GM19043 (cell line): ENCODE results near the gene CDK11B.
A peak's percentile ranks its signal among the peaks of the same experiment; 100 is the strongest.
"Not testable (repeated sequence)": the region's sequence is repeated elsewhere in the genome, so short reads cannot be mapped to it uniquely, and the experiment has no call there.

Experiments used
- ATAC-seq: cut with Tn5 transposase; IDR thresholded peaks from one replicate; pipeline ENCODE4 v1.9.1; 2021; ENCODE audit warnings: low read depth; ENCODE audit not compliant: unreplicated experiment

CDK11B gene

DNA sequence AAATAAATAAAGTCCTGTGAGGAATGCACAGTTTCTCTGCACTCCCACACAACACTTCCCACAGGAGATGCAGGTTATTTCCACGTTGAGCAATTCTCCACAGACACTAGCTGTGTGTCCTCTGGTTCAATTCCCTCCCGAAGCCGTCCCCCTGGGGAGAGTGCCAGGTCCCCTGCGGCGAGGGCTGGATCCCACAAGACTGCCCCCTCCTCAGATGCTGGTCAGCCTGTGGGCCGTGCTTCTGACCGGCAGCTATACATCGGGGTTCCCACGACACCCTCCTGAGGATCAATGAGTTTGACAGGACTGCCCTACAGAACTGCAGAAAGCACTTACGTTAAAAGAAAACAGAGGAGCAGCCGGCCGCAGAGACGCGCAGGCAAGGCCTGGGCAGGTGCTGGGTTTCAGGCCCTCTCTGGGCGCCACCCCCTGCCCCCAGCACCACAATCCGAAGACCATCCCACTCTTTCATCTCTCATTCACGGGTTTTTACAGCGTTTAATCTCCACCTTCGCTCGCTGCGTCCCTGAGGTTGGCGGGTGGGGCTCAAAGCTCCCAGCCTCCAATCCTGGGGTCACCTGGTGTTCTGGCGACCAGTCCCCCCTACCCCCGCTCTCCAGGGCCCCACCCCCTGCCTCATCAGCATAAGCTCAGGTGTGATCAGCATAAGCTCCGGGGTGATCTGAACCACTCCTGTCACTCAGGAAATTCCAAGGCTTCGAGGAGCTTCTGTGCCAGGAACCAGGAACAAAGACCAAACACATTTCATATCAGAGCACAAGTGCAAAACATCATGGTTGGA lies 24.5 kb upstream of the CDK11B start:
- ATAC-seq: no peak

DNA sequence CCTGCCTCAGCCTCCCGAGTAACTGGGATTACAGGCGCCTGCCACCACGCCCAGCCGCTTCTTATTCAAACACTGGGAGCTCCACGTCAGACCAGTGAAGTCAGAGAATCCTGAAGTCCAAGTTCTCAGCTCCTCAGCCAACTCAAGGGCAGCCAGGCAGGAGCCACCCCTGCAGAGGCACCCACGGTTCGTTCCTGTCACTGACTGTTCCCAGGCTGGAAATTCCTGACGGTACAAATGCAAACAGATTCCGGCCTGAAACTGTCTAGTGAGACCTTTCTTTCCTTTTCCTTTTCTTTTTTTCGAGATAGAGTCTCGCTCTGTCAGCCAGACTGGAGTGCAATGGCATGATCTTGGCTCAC lies 22.1 kb upstream of the CDK11B start:
- ATAC-seq: no peak

DNA sequence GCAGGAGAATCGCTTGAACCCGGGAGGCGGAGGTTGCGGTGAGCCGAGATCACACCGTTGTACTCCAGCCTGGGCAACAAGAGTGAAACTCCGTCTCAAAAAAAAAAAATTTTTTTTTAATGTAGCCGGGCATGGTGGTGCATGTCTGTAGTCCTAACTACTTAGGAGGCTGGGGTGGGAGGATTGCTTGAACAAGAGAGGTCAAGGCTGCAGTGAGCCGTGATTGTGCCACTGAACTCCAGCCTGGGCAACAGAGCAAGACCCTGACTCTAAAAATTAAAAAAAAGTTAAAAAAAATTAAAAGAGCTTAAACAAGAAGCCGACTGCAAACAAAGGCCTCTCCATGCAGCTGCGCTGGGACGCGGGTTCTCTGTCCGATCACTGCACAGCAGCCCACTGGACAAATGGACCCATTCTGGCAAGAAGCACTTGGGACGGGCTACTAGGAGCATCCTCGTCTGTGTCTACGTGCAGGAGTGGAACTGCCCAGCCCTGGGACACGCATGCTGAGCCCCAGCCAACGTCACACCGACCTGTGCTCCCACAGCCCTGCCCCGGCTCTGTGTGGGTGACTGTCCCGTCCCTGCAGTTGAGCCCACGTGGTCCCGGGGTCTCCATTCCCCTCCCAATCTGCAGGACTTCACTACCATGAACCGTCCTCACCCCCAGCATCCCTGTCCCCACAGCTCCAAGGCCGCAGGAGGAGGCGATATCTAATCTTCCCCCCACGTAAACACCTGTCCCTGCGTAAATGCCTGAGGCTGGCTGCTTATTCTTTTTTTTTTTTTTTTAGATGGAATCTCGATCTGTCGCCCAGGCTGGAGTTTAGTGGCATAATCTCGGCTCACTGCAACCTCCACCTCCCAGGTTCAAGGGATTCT lies 21.5 kb upstream of the CDK11B start:
- no peak for ATAC-seq

DNA sequence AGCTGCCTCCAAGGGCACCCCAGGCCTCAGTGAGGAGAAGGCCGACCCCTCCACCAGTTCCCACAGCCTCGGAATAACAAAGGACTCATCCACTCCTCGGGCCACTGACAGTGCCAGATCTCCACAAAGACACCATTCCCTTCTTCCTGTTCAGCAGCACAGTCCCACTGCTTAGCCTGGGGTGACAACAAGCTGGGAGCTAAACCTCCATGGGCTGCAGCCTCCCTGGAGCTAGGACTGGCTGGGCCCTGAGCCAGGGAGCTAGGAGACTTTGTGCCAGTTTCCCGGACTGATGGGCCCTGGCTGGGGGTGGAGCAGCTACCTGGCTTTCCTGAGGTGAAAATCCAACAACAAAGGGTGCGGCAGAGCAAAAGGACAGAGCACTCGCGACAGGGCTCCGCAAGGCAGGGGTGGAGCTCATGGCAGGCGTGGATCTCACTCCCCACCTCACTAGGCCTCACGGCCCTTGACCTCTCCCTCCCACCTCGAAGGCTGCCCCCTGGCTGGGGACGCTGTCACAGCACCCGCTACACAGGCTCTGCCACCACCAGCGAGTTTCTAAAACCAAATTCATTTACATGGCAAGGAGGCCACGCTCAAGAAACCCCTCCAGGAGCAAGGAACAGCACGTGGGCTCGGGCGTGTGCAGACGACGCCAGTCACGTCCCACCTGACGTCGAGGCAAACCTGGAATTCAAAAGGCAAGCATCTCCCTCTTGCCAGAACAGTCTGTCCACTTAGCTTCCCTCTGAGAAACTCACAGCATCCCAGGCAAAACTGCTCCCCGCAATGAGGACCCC lies 20.0 kb upstream of the CDK11B start:
- ATAC-seq: no peak

DNA sequence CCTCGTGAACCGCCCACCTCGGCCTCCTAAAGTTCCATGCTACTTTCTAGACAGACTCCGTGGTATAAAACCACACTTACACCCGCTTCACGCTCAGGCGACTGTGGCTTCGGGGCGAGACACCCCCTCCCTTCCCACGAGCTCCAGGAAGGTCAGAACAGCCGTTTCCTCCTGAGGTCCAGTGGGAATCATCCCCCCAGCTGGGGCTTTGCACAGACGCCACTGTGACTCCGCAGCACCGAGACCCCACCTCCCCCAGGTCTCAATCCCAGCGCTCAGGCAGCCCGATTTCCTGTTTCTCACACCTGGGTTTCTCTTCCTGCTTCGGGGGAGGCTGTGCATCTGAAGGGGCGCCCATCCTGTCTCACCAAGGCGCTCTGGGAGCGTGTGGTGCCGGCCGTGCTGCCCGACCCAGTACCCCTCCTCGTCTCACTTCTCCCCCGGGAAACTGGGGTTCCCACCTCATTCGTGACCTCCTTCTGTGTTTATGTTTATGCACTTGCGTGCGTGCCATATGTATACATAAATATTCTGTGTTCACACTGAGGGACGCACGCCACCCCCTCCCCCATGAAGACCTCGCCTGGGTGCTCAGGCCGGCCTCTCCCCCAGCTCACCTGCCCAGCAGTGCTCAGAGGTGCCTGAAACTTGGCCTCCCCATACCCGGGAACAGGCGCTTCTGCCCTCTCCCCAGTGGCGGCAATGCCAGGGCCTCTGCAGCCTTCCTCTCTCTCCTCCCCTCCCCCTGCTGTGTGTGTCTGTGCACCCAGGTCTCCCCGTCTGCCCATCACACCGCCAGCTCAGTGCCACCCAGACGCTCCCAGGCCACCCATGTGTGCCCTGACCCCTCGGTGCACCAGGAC lies 19.1 kb upstream of the CDK11B start:
- ATAC-seq: peak; percentile 77

DNA sequence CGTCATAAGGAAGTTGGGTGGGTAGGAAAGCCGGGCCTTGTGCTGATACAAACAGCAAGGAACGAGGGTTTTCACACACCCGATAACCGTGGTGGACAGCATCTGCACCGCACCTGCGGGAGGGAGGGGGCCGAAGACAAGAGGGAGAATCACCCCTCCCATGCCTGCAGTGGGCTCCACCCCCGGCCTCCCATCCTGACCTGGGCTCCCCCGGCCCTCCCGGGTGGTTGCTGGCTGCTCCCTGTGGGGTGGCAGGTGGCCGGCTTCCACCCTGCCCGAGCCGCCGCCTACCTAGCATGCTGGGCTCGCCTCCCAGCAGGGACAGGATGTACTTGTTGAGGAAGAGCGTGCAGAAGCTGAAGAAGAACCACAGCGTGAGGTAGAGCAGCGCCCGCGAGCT lies 17.3 kb upstream of the CDK11B start:
- ATAC-seq: not testable (repeated sequence)

DNA sequence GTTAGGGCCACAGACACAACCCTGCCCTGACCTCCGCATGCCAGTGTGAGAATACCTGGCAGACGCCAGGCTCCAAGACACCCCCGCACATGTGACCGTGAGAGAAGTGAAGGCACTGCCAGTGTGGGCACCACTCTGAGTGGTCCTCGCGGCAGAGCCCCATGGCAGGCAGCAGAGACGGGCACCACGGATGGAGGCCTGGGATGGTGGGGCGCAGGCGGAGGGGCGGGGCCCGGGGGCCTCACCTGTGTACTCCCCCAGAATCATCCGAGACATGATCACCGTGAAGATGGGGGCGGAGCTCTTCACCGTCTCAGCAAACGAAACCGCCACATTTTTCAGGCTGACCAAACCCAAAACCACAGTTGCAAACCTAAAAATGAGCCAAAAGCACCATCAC lies 16.4 kb upstream of the CDK11B start:
- ATAC-seq: not testable (repeated sequence)

DNA sequence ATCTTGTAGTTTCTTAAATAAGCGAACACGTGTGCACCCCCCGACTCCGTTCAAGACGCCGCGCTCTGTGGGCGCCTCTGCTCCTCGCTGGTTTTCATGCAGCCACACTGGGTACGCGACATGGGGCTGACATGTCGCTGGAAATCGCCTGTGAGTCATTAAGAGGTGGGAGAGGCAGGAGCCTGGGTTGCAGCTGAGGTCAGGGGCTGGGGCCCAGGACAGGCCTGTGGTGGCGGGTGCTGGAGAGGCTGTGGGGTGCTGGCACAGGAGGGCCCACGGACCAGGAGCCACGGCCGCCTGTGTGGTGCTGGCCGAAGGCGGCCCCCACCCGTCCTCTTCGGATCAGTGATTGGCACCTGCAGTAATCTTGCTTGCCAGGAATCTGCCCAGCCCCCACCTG lies 16.0 kb upstream of the CDK11B start:
- not testable (repeated sequence) for ATAC-seq

DNA sequence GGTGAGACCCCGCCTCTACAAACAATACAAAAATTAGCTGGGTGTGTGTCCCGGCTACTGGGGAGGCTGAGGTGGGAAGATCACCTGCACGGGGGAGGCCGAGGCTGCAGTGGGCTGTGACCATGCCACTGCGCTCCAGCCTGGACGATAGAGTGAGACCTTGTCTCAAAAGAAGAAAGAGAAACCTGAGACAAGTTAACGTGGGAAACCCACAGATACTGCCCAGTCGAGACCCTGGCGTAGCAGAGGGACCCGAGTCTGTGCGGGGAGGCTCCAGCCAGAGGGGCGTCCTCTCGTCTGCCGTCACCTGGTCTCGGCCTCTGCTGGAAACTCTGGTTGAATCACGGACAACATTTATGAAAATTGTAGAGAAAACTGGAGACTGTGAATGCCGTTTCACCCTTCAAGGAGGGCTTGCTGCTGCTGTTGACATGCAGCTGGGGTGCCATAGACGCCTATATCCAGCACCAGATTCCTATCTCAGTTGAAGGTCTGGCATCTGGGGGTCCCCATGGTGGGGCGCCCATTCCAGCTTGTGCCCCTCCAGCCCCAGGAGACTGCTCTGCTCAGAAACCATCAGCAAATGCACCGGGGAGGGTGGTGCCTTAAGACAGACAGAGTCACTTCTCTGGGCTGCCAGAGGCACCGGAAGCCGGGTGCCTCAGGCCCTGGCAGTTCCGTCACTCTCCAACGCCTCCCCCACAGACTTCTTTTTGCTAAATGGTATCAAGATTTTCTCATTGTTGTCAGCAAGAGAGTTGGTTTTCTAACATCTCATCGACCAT lies 13.6 kb upstream of the CDK11B start:
- no peak for ATAC-seq

DNA sequence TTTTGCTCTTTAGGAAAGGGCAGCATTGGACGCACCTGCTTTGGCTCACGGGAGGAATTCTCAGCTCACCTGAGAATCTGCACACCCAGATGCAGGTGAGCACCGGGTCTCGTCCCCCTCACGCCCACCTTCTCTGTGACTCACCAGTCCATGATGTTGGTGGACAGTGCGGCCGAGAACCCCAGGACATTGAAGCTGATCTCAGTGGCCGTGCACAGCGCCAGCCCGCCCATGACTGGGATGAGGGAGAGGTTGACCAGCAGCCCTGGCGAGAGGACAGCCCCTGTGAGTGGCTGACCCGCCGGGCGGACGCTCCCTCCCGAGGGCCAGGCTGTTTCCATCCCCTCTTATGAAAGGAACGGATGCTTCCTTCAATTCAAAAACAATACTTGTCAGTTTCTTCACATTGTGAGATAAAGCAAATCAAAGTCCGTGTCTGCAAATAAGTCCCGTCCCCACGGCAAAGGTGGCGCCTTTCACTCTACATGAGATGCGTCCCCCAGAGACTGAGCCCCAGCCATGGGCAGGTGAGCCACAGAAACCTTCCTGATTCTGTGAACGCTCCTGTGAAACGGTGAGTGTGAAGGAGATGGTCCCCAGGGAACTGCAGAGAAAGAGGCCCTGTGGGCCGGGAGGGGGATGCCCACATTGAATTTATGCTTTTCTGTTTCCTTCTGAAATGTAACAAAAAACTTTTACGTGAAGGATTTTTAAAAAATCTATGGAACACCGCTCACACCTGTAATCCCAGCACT lies 12.7 kb upstream of the CDK11B start:
- ATAC-seq: no peak

DNA sequence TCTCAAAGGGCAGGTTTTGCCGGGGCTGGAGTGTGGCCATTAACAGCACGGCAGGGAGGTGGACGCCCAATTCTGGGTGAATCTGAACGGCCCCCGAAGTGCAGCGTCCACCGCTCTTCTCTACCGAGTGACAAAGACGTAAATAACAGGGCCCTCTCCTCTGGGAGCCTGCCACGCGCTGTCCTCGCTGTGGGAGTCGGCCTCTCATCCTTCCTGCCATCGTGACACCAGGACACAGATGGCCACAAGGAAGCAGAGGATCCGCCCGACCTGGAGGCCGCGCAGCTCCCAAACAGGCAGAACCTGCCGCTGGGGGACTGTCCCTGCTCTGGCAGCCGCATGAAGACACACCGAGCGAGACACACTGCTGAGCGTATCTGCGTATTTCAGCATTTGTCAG lies 12.1 kb upstream of the CDK11B start:
- ATAC-seq: no peak

DNA sequence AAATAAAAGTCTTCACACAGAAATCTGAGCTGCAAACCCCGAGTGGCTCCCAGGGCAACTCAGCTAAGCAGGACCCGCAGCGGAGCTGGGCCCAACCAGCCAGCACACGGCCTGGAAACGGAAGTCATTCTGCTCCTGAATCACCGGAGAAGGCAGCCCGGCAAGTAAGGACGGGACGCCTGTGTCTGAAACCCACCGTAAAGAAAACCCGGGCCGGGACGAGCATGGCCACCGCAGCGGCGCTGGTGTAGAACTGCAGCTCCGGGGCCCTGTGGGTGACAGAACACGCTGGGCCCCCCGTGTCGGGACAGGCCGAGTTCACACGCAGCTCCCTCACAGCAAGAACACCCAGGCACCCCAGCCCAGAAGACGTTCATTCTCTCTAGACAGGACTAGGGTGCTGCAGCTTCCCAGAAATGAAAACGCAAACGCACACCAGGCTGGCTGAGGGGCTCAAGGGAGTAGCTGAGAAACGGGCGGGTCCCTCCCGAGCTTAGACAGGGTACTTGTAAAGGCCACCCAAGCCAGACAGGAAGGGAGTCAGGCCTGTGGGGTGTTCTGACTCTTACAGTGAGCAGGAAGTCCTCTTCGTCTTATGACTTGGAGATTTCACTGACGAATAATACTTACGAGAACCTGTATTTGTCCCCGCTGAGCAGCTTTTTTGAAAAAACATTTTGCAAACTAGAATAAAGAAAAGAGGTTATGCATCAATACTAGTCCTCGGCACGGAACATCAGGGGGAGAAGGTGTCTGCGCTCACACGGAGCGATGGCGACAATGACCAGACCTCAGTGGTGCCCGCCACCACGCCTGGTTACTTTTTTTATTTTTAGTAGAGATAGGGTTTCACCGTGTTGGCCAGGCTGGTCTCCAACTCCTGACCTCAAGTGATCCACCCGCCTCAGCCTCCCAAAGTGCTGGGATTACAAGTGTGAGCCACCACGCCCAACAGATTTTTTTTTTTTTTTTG lies 10.9 kb upstream of the CDK11B start:
- ATAC-seq: no peak

DNA sequence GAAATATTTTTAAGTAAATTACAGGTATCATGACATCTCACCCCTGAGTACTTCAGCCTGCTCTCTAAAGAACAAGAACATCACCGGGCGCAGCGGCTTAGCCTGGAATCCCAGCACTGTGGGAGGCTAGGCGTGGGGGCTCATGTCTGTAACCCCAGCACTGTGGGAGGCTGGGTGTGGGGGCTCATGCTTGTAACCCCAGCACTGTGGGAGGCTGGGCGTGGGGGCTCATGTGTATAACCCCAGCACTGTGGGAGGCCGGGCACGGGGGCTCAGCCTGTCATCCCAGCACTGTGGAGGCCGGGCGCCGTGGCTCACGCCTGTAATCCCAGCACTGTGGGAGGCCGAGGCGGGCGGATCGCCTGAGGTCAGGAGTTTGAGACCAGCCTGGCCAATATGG lies 7.7 kb upstream of the CDK11B start:
- ATAC-seq: no peak

DNA sequence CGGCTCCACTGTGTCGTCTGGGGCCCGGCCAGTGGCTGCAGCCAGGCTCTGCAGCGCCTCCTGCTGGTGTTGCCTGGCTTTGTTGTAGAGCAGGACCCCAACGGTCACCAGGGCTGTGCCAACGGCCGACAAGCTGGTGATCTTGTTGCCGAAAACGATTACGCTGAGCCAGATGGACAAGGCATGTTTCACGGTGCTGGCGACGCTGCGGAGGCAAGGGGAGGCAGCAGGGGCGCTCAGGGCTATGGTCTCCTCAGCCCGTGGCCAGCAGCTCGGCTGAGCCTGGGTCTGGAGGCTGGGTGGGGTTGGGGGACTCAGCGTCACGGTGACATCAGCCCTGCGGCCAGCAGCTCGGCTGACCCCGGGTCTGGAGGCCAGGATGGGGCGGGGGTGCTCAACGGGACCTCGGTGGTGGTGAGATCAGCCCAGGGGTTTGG lies 7.0 kb upstream of the CDK11B start:
- ATAC-seq: no peak

DNA sequence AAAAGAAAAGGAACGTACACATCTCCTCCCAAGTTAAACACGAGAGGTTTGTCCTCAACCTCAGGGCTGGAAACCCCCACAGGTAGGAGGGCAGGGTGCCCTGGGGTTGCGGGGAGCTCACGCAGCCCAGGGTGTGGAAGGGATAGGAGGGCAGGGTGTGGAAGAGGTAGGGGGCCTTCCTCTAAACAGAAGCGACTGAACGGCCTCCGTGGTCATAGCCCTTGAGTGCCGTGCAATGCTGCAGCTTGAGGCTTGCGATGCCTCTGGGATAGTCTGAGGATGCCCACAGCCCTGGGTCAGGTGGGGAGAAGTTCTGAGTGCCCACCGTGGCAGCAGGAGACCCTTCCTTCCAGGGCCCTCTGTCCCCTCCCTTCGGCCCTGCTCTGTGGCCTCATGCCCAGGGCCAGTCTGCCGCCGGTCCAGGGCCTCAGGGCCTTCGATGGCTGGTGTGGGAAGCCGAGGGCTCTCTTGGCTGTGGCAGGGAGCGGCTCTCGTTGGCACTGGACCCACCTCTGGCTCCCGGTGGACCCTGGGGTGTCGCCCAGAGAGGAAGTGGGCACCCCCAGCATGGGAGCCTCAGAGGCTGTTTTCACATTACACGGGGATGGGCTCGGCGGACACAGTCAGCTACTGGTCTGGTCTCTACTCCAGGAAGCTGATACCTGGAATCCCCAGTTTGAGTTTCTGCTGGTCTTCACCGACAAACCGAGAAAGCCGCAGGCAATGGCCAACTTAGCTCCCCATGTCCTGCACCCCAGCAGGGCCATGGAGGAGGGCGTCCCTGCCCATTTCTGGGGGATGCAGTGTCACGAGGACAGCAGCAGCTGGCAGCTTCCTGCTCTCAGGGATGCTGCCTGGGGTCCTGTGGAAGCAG lies 6.4 kb upstream of the CDK11B start:
- no peak for ATAC-seq

DNA sequence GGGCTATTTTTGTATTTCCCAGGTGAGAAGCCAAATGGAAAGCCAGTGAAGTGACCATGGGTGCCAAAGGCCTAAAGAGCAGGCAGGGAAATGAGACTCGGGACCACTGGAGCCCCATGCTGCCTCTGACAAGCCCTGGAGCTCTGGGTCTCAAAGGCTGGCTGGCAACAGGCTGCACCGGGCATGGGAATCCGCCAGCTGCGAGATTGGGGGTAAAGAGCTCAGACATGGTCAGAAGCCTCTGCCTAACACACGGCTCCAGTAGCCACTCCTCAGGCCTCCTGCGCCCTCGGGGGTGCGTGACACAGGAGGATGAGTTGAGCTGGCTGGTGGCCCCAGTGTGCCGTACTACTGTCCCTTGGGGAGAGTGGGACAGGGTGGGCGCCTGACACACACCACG lies 5.5 kb upstream of the CDK11B start:
- not testable (repeated sequence) for ATAC-seq
